GM19240 (cell line): ENCODE measurements around the gene ESM1.

Experiments used
- DNase-seq: peaks from one replicate; pipeline ENCODE4 v3.0.0; 2011; ENCODE audit warnings: low spot score; ENCODE audit not compliant: insufficient read length

The ESM1 gene

GRCh38 chr5:54986269-54986654, 869 bp upstream of the ESM1 start:
- DNase-seq: no peak

- DNase-seq: no peak
These were observed 3.5 kb downstream of the ESM1 start for GRCh38 chr5:54981928-54982327.

GRCh38 chr5:54975701-54976100, 9.7 kb downstream of the ESM1 start:
- no peak for DNase-seq

GRCh38 chr5:54969856-54970828, 15.3 kb downstream of the ESM1 start:
- no peak for DNase-seq

GRCh38 chr5:54969242-54969641, 16.2 kb downstream of the ESM1 start:
- DNase-seq: no peak

- no peak for DNase-seq
These were observed 19.6 kb downstream of the ESM1 start for GRCh38 chr5:54965806-54966205.

GRCh38 chr5:54964405-54964804, 21.0 kb downstream of the ESM1 start:
- DNase-seq: no peak

GRCh38 chr5:54959673-54960418, 25.5 kb downstream of the ESM1 start:
- no peak for DNase-seq

GRCh38 chr5:54956922-54957321, 28.5 kb downstream of the ESM1 start:
- DNase-seq: no peak

- no peak for DNase-seq
These were observed 38.2 kb downstream of the ESM1 start for GRCh38 chr5:54947187-54947586.

- no peak for DNase-seq
These were observed 39.0 kb downstream of the ESM1 start for GRCh38 chr5:54946306-54946819.

- DNase-seq: no peak
These were observed 41.0 kb downstream of the ESM1 start for GRCh38 chr5:54944364-54944763.

GRCh38 chr5:54942064-54942778, 43.2 kb downstream of the ESM1 start:
- DNase-seq: no peak

- DNase-seq: no peak
These were observed 49.2 kb downstream of the ESM1 start for GRCh38 chr5:54936201-54936600.

- no peak for DNase-seq
These were observed 52.6 kb downstream of the ESM1 start for GRCh38 chr5:54932789-54933188.

- DNase-seq: no peak
These were observed 54.7 kb downstream of the ESM1 start for GRCh38 chr5:54930736-54931135.
